HG03097 (cell line): ENCODE measurements around the gene SLC26A9.

ENCODE experiments used
- ATAC-seq: cut with Tn5 transposase; IDR thresholded peaks from one replicate; pipeline ENCODE4 v1.9.1; 2021; ENCODE audit not compliant: unreplicated experiment, low FRiP score

SLC26A9 gene

DNA sequence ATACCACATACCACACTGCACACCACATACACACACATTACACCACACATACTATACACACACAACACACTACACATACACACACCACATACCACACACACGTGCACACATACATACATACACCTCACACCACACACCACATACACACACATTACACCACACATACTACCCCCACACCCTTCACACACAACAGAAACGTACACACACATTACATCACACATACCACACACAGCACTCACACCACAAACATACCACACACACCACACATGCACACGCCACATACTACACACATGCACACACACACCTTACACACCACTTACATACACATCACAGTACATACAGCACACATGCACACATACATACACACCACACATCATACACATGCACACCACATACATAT, 31.5 kb upstream of the SLC26A9 start:
- no peak for ATAC-seq

DNA sequence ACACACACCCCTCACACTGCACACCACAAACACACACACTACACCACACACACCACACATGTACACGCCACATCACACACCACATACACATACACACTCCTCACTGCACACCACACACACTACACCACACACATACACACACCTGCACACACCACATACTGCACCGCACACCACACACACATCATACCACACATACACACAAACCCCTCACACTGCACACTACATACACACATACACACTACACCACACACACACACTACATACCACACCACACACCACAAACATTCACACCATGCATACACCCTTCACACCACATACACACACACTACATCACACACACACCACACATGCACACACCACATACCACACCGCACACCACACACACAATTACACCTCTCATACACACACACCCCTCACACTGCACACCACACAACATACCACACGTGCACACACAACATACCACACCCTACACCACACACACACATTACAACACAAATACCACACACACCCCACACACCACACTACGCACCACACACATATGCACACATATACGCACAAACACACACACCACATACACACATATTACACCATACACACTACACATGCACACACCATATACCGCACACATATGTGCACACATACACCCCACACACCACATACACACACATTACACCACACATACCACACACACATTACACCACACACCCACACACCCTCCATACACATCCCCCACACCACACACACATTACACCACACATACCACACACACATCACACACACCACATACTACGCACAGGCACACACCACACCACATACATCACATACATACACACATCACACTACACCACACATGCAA, 30.3 kb upstream of the SLC26A9 start:
- ATAC-seq = no peak

DNA sequence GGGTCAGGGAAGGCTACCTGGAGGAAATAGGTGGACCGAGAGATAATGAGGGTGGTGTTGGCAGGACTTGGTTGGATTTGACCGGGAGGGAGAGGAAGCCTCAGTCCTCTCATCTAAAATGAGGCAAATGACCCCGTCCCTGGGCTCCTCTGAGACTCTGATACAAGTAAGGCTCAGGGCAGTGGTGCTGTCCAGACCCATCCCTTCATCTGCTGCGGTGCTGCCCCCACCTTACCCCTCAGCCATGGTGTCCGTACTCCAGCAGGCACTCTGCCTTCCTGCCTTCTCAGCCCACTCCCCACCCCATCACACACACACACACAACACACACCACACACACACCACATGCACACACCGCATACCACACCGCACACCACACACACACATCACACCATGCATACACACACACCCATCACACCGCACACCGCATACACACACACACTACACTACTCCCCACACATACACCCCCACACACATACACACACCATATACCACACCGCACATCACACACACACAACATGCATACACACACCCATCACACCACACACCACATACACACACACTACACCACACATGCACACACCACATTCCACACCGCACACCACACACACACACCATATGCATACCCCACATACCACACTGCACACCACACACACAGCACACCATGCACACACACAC, 29.4 kb upstream of the SLC26A9 start:
- no peak for ATAC-seq

DNA sequence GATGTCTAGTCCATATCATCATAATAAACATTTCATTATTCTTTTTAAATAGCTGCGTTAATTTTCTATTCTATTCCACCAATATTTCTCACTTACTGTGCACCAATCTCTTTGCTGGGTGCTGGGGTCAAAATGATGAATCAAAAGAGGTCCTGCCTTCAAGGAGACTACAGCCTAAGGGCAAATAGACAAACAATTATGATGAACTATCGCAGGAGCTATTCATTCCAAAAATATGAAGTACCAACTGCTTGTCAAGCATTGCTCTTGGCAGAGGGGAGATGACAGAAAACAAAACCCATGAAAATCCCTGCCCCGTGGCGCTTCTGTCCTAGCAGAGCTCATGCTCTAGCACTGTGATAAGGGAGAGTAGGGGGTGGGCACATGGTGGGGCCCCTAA, 28.8 kb upstream of the SLC26A9 start:
- no peak for ATAC-seq

DNA sequence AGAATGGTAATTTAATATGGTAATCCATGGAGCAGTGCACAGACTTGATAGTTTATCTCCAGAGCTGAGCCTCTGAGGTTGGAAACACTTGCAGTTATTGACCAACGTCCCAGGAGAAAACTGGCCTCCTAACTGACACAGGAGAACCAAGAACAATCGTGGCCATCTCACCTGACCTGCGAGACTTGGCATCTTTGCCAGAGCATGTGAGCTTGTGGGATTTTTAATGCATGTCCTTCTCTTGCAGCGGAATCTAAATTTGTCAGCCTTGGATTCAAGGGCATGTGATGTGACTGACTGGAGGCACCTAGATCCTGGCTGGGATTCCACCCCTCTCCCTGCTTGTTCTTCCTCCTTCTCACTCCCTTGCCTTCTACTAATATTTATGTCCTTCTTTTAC, 27.8 kb upstream of the SLC26A9 start:
- no peak for ATAC-seq

DNA sequence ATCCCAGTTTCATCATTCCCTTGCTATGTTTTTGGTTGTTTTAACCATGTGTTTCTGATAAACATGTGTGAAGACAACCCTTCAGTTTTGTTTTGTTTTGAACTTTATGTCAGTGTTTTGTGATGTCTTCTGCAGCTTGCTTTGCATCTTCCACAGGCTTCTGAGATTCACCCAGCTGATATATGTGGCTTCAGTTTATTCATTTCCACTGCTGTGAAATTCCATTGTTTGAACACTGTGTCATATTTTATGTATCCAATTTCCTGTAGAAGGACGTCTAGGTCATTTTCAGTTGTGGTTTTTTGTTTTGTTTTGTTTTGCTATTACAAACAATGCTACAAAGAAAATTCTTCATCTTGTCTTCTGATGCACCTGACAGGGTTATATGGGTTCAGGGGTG, 27.2 kb upstream of the SLC26A9 start:
- ATAC-seq = no peak

DNA sequence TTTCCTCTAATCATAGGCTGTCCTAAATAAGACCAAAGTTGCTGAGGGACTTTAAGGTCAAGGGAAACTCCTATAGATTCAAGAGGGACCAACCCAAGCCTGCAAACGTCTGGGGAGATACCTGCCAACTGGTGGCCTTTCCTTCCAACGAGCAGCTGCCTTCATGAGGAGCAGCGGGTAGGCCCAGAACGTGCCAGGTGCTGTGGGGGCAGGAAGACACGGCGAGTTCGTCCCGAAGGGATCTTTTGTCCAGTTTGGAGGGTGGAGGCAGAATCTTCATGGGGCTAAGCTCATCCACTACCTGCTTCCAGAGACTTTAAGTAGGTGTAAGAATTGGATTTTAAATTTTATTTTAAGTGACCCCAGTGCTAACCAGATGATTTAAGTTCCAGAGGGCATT, 26.0 kb upstream of the SLC26A9 start:
- no peak for ATAC-seq

DNA sequence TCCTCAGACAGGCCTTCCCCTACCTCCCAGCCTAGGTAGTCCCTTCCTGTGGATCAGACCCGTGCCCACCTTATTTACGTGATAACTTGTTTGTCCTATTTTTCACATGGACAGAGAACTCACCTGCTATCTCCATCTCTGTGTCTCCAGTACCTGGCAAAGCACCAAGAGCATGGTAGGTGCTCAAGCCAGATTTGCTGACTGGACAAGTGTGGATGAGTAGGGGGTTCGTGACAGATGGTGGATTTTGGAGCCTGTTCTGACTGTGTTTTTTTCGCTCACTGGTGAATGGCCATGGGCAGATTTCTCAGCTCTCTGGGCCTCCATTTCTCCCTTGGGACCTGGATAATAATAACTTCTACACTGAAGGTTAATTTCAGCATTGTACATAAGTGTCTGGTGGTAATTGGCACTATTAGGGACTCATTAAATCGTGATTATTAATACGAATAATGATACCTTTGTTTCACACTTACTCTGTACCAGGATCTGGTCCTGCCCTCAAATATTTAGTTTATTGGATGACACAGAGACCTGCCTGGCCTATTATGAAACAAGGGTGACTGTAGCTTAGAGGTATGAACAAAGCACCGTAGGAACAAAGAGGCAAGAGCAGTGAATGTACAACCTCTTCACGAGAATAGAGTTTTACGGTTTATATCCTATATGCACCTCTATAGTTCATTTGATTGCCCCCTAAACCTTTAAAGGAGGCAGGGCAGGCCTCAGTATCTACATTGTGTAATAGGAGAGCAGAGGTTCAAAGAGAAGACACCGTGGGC, 24.5 kb upstream of the SLC26A9 start:
- no peak for ATAC-seq

DNA sequence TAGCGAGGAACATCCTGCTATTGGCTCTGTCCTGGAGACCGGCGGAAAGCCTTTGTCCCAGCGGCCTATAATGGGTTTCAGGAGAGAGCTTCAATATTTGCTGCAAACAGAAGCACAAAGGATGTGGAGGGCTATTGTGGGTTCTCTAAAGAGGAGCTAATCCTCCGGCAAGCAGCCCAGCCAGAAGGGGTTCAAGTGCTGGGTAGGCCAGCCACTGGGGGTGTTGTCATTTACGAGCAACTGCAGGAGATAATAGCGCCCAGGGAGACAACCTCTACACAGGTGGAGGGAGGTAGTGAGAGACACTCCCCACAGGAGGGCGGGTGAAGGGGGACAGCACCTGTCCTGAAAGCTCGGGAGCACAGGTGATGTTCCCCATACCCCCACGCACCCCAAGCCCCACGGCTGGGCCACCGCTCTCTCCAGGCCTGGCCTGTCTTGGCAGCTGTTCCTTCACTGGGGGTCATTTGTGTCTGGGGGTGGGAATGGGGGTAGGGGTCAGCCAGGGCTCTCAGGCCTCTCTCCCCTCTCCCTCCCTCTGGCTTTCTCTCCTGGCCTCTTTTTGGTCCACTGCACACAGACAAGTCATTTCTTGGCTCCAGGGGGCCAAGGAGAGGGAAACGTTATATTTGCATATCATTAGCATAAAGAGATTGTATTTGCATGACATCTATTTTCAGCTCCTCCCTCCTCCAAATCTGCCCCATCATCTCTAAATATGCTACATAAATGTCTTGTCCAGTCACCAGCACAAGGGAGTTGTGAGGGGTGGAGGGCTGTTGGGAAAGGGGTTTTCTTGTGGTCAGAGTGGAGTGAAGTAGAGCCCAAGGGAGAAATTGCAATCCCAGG, 22.0 kb upstream of the SLC26A9 start:
- ATAC-seq = no peak

DNA sequence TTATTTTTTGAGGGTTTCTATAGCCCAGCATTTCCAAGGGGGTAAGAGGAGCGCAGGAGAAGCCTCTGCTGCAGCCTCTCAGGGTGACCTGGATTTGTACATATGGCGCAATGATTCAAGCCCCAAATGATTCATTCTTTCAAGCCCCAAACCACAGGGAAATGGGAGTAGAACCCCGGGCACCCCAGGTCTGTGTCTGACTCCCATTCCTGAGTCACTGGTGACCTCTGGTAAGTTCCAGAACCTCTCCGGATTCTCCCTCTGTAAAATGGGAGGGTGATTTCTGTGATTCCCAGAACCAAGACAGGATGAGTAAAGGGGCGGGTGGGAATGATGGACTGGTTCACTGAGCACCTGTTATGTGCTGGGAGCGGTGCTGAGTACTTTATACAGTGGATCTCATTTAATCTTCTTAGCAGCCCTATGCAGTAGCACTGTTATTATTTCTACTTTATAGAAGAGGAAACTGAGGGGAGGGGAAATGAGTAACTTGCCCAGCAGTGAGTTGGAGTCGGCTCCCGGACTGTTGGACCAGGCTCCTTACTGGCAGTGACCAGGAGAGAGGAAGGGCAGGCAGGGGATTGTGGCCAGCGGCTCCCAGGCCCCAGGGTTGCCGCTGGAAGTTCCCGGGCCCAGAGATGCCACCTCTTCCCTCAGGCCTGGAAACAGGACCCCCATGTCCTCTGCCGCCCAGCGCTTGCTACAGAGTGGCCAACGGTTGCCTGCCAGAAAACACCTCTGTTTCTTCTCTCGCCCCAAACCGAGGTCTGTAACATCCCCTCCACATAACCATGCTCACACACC, 20.3 kb upstream of the SLC26A9 start:
- no peak for ATAC-seq

DNA sequence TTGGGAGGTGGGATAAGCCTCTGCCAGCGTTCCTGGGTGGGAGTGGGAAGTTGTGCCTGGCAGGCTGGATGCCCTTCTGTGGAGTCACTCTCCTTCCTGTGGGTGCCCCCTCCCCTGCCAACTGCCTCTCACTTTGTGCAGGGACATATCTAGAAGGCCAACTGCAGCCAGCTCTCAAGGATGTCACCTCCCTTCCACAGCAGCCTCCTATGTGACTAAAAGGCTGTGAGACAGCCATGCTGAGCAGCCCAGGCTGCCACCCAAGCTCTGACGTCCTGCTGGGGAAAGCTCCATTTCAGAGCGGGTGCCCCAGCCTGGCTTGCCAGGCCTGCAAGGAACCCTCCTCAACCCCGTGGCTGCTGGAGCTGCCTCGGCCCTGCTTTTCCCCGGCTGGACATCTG, 19.6 kb upstream of the SLC26A9 start:
- ATAC-seq = no peak

DNA sequence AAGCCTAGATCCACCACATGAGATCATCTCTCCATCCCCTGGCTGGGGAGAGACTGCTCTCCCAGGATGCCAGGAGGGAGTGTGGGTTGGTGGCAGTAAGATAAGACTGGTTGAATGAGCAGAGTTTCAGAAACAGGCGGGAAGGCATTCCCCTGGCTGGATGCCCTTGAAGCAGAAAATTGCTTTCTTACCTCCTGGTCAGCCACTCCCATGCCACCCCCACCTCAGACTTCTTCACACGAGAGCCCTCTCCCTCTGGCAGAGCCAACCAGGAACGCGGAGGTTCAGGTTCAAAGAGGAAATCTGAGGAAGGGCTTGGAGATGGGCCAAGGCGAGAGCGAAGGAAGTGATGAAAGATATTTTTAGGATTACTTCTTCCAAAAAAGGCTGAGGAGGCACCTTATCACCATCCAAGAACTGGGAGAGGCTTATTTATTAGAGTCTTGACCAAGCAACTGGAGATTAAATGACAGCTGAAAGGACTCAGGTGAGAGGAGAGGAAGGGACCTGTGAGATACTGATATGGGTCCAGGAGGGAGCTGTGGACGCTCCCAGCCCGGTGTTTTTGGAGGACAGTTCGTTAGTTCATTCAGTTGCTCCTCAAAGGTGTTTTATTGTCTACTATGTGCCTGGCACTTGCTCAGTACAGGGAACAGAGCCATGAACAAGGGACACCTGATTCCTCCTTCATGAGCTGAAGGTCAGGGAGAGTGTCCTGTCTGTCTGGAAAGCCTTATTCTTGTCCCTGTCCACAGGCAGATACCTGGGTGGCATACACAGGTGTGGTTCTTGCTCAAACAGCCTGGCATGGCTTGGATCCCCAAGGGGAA, 18.9 kb upstream of the SLC26A9 start:
- no peak for ATAC-seq

DNA sequence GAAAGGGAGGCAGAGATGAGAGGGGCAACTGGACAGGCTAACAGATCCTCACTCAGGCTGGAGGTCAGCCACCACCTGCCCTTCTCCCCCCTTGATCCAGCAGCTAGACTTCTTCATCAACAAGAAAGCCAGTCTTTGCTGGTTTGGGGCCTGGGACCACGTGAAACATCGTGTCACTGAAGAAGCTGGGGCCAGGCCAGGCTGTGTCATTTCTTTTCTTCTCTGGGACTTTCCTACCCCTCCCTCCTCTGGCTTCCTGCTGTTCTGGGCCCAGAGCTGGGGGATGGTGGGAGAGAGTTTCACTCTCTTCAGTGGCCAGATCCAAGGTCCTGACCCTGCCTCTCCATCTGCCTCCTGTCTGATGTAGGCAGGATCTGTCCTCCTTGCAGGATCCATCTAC, 18.1 kb upstream of the SLC26A9 start:
- no peak for ATAC-seq

DNA sequence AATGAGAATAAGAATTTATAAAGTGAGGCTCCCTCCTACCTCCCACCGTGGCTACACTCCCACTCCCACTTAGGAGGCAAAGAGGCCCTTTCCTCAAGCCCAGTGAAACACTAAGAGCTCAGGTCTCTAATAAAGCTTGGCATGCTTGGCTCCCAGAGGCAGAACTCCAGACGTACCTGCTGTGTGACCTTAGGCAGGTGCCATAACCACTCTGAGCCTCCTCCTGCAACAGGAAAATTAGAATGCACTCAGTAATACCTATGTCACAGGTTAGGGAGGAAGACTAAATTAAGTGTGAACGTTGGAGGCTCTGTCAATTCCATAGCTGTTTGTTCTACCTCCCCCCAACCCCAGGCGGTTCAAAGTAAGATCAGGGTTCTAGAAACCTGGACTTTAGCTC, 16.5 kb upstream of the SLC26A9 start:
- no peak for ATAC-seq

DNA sequence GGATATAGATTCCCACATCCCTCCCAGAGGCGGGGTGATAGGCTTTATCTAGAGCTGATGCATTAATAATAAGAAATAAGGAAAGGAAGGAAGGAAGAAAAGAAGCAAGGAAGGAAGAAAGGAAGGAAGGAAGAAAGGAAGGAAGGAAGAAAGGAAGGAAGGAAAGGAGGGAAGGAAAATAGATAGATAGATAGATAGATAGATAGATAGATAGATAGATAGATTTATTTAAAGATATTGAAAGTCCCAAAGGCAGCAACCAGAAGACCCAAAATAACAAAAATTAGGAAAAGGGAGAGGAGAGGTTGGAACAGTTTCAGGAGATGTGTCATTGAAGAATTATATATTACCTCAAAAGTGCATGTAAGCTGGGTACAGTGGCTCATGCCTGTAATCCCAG, 12.2 kb upstream of the SLC26A9 start:
- ATAC-seq = no peak

DNA sequence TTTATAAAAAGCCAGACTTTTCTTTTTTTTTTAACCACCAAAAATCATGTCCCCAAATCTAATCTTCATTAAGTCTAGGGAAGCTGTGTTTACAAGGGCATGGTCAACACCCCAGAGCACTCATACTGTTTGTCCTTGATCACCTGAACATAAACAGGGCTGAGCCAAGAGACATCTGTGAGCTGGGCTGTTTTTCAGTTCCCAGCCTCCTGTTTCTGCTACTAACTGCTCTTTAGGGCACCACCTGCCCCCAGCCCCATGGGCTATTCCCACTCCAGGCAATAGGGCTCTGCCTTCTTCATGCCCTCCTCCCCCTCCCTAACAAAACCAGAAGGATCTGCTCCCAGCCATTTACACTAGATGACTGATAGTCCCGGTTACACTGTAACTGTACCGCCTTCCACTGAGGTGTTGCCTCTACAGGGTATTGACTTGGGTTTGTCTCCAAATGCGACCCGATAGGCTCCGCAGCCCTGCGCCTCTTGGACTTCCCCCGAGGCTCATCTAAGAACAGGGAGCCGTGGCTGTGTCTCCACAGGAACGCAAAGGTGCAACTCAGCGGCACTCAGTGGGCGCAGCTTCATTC, 11.7 kb upstream of the SLC26A9 start:
- no peak for ATAC-seq

DNA sequence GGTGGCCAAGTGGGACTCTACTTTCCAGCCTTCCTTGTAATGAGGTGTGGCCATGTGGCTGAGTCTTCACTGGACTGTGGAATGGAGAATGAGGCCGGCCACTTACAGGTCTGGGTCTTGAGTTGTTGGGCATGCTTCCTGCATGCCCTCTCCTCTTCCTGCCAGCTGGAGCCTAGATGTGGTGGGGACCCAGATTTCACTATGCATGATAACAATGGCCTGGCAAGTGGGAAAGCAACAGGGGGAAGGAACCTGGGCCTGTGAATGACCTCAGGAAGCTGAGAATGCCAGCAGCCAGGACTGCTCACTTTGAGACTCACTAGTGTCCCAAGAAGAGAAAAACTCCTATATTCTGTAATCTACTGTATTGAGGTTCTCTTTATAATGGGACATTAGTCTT, 8.5 kb upstream of the SLC26A9 start:
- no peak for ATAC-seq

DNA sequence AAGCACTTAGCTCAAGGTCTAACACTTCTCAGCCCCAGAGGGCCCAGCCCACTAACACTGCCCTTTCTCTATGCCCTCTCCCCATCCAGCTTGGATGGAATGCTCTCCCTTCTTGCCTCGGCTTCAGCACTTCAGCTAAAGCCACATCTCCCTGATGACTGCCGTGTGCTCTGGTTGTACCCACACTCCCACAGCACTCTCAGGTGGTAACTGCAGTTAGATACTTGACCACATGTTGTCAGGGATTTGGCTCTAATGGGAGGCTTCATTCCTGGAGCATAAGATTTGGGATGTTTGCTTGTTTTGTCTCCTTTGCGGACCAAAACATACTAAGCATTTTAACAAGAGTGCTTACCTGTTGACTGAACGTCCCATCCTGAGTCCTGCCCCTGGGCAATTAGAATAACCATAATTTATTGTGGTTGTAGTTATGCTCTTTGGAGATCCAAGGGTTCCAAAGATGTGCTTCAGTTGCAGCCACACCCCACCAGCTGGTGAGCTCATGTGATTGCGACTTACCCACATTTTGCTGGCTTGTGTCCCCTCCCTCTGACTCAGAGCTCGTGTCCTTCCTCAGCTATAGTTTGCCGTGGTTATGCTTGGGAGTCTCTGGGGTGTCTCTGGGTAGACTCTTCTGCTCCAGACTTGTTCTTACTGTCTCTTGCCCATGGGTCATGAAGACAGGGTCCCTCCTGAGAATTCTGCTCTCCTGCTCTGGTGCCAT, 7.7 kb upstream of the SLC26A9 start:
- no peak for ATAC-seq
